OCI-LY3 (cell line): ENCODE results near the gene VSNL1.

ENCODE experiments used
- H2AFZ ChIP-seq: fragments of 200-600, 300-600 bp; shearing (Covaris generic); 2 replicates; pipeline ENCODE4 v1.6.0; 2014; ENCODE audit warnings: antibody characterized with exemption, low read depth, low read length
- H3K27ac ChIP-seq: fragments of 200-600, 300-600 bp; sonication (generic); 2 replicates; pipeline ENCODE4 v1.5.1; 2014; ENCODE audit warnings: mild to moderate bottlenecking, low read length, moderate library complexity, mixed read lengths
- H3K27me3 ChIP-seq: fragments of 200-600, 300-600 bp; sonication (generic); 2 replicates; pipeline ENCODE4 v1.6.1; 2014; ENCODE audit warnings: low read depth, low read length, mixed read lengths
- H3K36me3 ChIP-seq: fragments of 200-600, 300-600 bp; sonication (generic); replicated peaks from 2 replicates; pipeline ENCODE3; 2014; ENCODE audit warnings: low read depth, low read length, mixed read lengths
- H3K4me1 ChIP-seq: fragments of 300-600, 200-600 bp; sonication (generic); 2 replicates; pipeline ENCODE4 v1.6.1; 2014; ENCODE audit warnings: low read length, mixed read lengths
- H3K4me2 ChIP-seq: fragments of 200-600, 300-600 bp; sonication (generic); 2 replicates; pipeline ENCODE4 v1.6.1; 2014; ENCODE audit warnings: low read length, mixed read lengths
- H3K4me3 ChIP-seq: fragments of 300-600, 200-600 bp; sonication (generic); 2 replicates; pipeline ENCODE4 v1.5.1; 2014; ENCODE audit warnings: antibody characterized with exemption, mild to moderate bottlenecking, low read length, moderate library complexity
- H3K79me2 ChIP-seq: fragments of 300-600, 200-600 bp; shearing (Covaris generic); 2 replicates; pipeline ENCODE4 v1.6.1; 2014; ENCODE audit warnings: mild to moderate bottlenecking, low read length, mixed read lengths
- H3K9ac ChIP-seq: fragments of 300-600, 200-600 bp; shearing (Covaris generic); 2 replicates; pipeline ENCODE4 v1.6.0; 2014; ENCODE audit warnings: mild to moderate bottlenecking, low read length, moderate library complexity
- H3K9me3 ChIP-seq: fragments of 200-600, 300-600 bp; shearing (Covaris generic); 2 replicates; pipeline ENCODE4 v1.6.1; 2014; ENCODE audit warnings: low read length, mixed read lengths; ENCODE audit not compliant: insufficient read depth
- H4K20me1 ChIP-seq: fragments of 200-600, 300-600 bp; sonication (generic); 2 replicates; pipeline ENCODE4 v1.6.1; 2016; ENCODE audit warnings: low read length, mixed read lengths; ENCODE audit not compliant: insufficient read depth
- EZH2phosphoT487 ChIP-seq: fragments of 200-600 bp; shearing (Covaris generic); IDR thresholded peaks from 2 replicates; pipeline ENCODE4 v1.6.1; 2018; ENCODE audit warnings: antibody characterized with exemption, mixed run types, low read depth
- TF ChIP-seq, protein P1 (sequence below): fragments of 200-600, 300-600 bp; sonication (generic); IDR thresholded peaks from 2 replicates; pipeline ENCODE4 v1.5.1; 2014; ENCODE audit warnings: antibody characterized with exemption, low read length, low read depth

Gene VSNL1

DNA sequence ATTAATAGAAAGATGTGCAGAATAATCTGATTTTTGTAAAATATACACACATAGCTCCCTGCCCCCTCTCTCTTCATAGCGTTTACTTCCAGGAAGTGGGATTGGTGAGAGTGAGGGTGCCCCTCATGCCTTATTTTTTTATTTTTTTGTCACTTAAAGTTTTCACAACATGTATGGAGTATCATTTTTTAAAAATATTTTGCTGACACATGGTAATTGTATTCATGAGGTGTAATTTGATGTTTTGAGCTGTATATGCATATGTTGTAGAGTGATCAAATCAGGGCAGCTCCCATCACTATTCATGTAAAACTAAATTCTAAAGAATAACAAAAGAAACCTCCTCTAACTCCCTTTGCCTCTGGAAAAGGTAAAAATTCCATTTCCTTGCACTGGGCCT is 74.7 kb downstream of the VSNL1 start:
- no peak for TF ChIP-seq EZH2phosphoT487
- TF ChIP-seq, protein P1, sequence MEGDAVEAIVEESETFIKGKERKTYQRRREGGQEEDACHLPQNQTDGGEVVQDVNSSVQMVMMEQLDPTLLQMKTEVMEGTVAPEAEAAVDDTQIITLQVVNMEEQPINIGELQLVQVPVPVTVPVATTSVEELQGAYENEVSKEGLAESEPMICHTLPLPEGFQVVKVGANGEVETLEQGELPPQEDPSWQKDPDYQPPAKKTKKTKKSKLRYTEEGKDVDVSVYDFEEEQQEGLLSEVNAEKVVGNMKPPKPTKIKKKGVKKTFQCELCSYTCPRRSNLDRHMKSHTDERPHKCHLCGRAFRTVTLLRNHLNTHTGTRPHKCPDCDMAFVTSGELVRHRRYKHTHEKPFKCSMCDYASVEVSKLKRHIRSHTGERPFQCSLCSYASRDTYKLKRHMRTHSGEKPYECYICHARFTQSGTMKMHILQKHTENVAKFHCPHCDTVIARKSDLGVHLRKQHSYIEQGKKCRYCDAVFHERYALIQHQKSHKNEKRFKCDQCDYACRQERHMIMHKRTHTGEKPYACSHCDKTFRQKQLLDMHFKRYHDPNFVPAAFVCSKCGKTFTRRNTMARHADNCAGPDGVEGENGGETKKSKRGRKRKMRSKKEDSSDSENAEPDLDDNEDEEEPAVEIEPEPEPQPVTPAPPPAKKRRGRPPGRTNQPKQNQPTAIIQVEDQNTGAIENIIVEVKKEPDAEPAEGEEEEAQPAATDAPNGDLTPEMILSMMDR: no peak
- H4K20me1 ChIP-seq: no peaks in the 10 kb centered on the region
- no peaks in the 10 kb centered on the region for H3K27me3 ChIP-seq
- no peak overlapping the region for H3K27ac ChIP-seq
- no peaks in the 10 kb centered on the region for H3K36me3 ChIP-seq
- no peaks in the 10 kb centered on the region for H3K79me2 ChIP-seq
- H3K9me3 ChIP-seq: no peaks in the 10 kb centered on the region
- H3K9ac ChIP-seq: no peak overlapping the region
- H3K4me2 ChIP-seq: no peak overlapping the region
- no peak overlapping the region for H3K4me3 ChIP-seq
- H3K4me1 ChIP-seq: no peaks in the 10 kb centered on the region
- H2AFZ ChIP-seq: no peak overlapping the region

GRCh38 chr2:17615728-17616351 is 75.3 kb downstream of the VSNL1 start:
- Histone ChIP-seq H2AFZ (no peak overlapping the region), H3K27ac (no peak overlapping the region)
- TF ChIP-seq EZH2phosphoT487: no peak
- TF ChIP-seq, protein P1: no peak

GRCh38 chr2:17616405-17616804 is 75.9 kb downstream of the VSNL1 start:
- no peaks in the 10 kb centered on the region for H3K79me2 ChIP-seq
- H2AFZ ChIP-seq: no peak overlapping the region
- H3K4me2 ChIP-seq: no peak overlapping the region
- no peaks in the 10 kb centered on the region for H3K36me3 ChIP-seq
- H3K4me3 ChIP-seq: no peak overlapping the region
- H3K4me1 ChIP-seq: no peaks in the 10 kb centered on the region
- no peak overlapping the region for H3K9ac ChIP-seq
- TF ChIP-seq EZH2phosphoT487: no peak
- TF ChIP-seq, protein P1: no peak
- H3K27me3 ChIP-seq: no peaks in the 10 kb centered on the region
- no peaks in the 10 kb centered on the region for H3K9me3 ChIP-seq
- H4K20me1 ChIP-seq: no peaks in the 10 kb centered on the region
- no peak overlapping the region for H3K27ac ChIP-seq

More at GRCh38 chr2:17615728-17616351, 75.3 kb downstream of the VSNL1 start:
- no peaks in the 10 kb centered on the region for H3K27me3 ChIP-seq
- H3K79me2 ChIP-seq: no peaks in the 10 kb centered on the region
- no peak overlapping the region for H3K4me3 ChIP-seq
- no peaks in the 10 kb centered on the region for H3K4me1 ChIP-seq
- no peak overlapping the region for H3K4me2 ChIP-seq
- H3K9ac ChIP-seq: no peak overlapping the region
- H4K20me1 ChIP-seq: no peaks in the 10 kb centered on the region
- no peaks in the 10 kb centered on the region for H3K9me3 ChIP-seq
- H3K36me3 ChIP-seq: no peaks in the 10 kb centered on the region

GRCh38 chr2:17617516-17617915 is 77.0 kb downstream of the VSNL1 start:
- Histone ChIP-seq H3K4me2 (no peak overlapping the region), H3K27ac (no peak overlapping the region), H3K27me3 (no peaks in the 10 kb centered on the region), H2AFZ (no peak overlapping the region), H3K36me3 (no peaks in the 10 kb centered on the region), H3K4me1 (no peaks in the 10 kb centered on the region), H3K9me3 (no peaks in the 10 kb centered on the region), H3K79me2 (no peaks in the 10 kb centered on the region), H3K4me3 (no peak overlapping the region), H3K9ac (no peak overlapping the region), H4K20me1 (no peaks in the 10 kb centered on the region)
- no peak for TF ChIP-seq EZH2phosphoT487
- TF ChIP-seq, protein P1: no peak
